Activated CD4-positive, alpha-beta memory T cell treated with anti-CD3 and anti-CD28 coated beads for 36 hours (primary cell): ENCODE data around the gene EMSY. TPM values are rescaled to one million over a fixed set of nuclear protein-coding genes. Genes with fewer than 3 reads are reported as not detected.

ENCODE experiments used
- CTCF ChIA-PET: fragments of 350-600 bp; sonication (Branson Sonifier 250); formaldehyde crosslinking; loops from one replicate; lab custom pipeline; 2021; ENCODE audit warnings: antibody characterized with exemption, inconsistent platforms; lab: Charles Lee
- POLR2A ChIA-PET: fragments of 350-600 bp; sonication (Branson Sonifier 250); formaldehyde crosslinking; loops from one replicate; lab custom pipeline; 2021; ENCODE audit warnings: antibody characterized with exemption; lab: Charles Lee
- DNase-seq: peaks from one replicate; pipeline ENCODE4 v3.0.0-alpha.2; 2020
- H3K27ac Mint-ChIP-seq: one replicate; pipeline ENCODE4 v1.8.0; 2021; ENCODE audit warnings: mixed read lengths
- H3K27me3 Mint-ChIP-seq: one replicate; pipeline ENCODE4 v1.8.0; 2021; ENCODE audit warnings: mixed read lengths
- H3K36me3 Mint-ChIP-seq: one replicate; pipeline ENCODE4 v1.8.0; 2021; ENCODE audit warnings: mixed read lengths
- H3K4me1 Mint-ChIP-seq: one replicate; pipeline ENCODE4 v1.8.0; 2021; ENCODE audit warnings: low read depth, mixed read lengths
- H3K4me3 Mint-ChIP-seq: one replicate; pipeline ENCODE4 v1.8.0; 2021; ENCODE audit warnings: mild to moderate bottlenecking, mixed read lengths
- H3K9me3 Mint-ChIP-seq: one replicate; pipeline ENCODE4 v1.8.0; 2021; ENCODE audit warnings: mixed read lengths
- intact Hi-C: fragments of 100-400 bp; cut with micrococcal nuclease; formaldehyde crosslinking; loops from one replicate; pipeline ENCODE4 v1.15.1; 2023
- total RNA-seq, 2 experiments: library from RNA; stranded (reverse); gene quantifications; one replicate each; pipeline ENCODE4 v1.2.3, GENCODE V29; 2021

The EMSY gene
- total RNA-seq, 2 experiments from 2014 or later = 23.5 to 25.4 TPM

DNA sequence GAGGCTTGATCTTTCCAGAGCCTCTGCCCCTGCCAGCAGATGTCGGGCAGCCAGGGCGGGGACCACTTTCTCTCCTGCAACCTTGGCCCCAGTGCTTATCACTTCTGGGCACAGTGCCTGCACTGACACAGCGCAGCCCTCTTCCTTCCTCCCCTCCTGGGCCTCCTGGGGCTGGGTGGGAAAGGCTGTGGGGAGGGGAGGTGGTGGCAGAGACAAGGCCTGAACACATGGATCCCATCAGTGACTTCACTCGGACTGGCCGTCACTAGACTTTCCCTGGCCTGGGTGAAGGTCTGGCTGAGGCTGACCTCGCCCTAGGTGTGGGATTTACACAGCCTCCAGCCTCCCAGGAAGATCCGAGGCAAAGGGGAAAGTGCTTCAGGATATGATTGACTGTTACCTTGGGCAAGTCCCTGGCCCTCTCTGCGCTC, 157.6 kb downstream of the EMSY start:
- ChIA-PET CTCF (interaction anchor here (1.2 kb wide), 1 partner anchor 78 kb away, joined by 3 read pairs; no protein-coding TSS in a partner anchor), POLR2A (no interaction called here)
- intact Hi-C loops = no loop called here
- Mint-ChIP-seq H3K27me3 (no peaks in the 10 kb centered on the region), H3K9me3 (no peaks in the 10 kb centered on the region), H3K4me3 (no peak overlapping the region), H3K4me1 (peaks cover 3% of the 10 kb centered on the region), H3K27ac (no peak overlapping the region), H3K36me3 (no peaks in the 10 kb centered on the region)
- DNase-seq = peak; percentile 5

Other genes with a start within 250 kb of the EMSY start
- gene WNT11, start 238.5 kb upstream of the EMSY start, total RNA-seq = not detected
- 10 to 100 TPM; 46.2 to 49.2 TPM for gene THAP12, start 63.9 kb upstream of the EMSY start, total RNA-seq
- gene GVQW3, start 63.7 kb upstream of the EMSY start, total RNA-seq = 1 to 10 TPM; 2.3 to 3.3 TPM
- gene LRRC32, start 225.7 kb downstream of the EMSY start, total RNA-seq = 10 to 100 TPM; 11.2 to 12.3 TPM